Activated CD8-positive, alpha-beta T cell treated with anti-CD3 and anti-CD28 coated beads for 36 hours (primary cell): ENCODE data around the gene RAI1. TPM values are rescaled to one million over a fixed set of nuclear protein-coding genes. Genes with fewer than 3 reads are reported as not detected.

Experiments
- ATAC-seq: fragments of 200-7000 bp; cut with Tn5 transposase; one replicate; pipeline ENCODE4 v1.10.0; 2021; ENCODE audit warnings: mild to moderate bottlenecking, moderate library complexity
- CTCF ChIA-PET: fragments of 350-600 bp; sonication (Branson Sonifier 250); formaldehyde crosslinking; loops from one replicate; lab custom pipeline; 2021; ENCODE audit warnings: antibody characterized with exemption; lab: Charles Lee
- POLR2A ChIA-PET: fragments of 350-600 bp; sonication (Branson Sonifier 250); formaldehyde crosslinking; loops from one replicate; lab custom pipeline; 2021; ENCODE audit warnings: antibody characterized with exemption; lab: Charles Lee
- DNase-seq: peaks from one replicate; pipeline ENCODE4 v3.0.0-alpha.2; 2020
- H3K27ac Mint-ChIP-seq: one replicate; pipeline ENCODE4 v1.8.0; 2021; ENCODE audit warnings: mild to moderate bottlenecking, mixed read lengths
- H3K27me3 Mint-ChIP-seq: one replicate; pipeline ENCODE4 v1.8.0; 2021; ENCODE audit warnings: mixed read lengths
- H3K36me3 Mint-ChIP-seq: one replicate; pipeline ENCODE4 v1.8.0; 2021; ENCODE audit warnings: low read depth, mixed read lengths
- H3K4me1 Mint-ChIP-seq: one replicate; pipeline ENCODE4 v1.8.0; 2021; ENCODE audit warnings: low read depth, mixed read lengths
- H3K4me3 Mint-ChIP-seq: one replicate; pipeline ENCODE4 v1.8.0; 2021; ENCODE audit warnings: mild to moderate bottlenecking, moderate library complexity, mixed read lengths
- H3K9me3 Mint-ChIP-seq: one replicate; pipeline ENCODE4 v1.8.0; 2021; ENCODE audit warnings: mixed read lengths
- intact Hi-C: fragments of 100-400 bp; cut with micrococcal nuclease; formaldehyde crosslinking; loops from one replicate; pipeline ENCODE4 v1.10.0; 2022
- total RNA-seq, 2 experiments: library from RNA; stranded (reverse); gene quantifications; one replicate each; pipeline ENCODE4 v1.2.3, GENCODE V29; 2021
- TF ChIP-seq, protein P1 (sequence below): fragments of 200-600 bp; IDR thresholded peaks from one replicate; pipeline ENCODE4 v1.8.0; 2022; ENCODE audit warnings: antibody characterized with exemption, mild to moderate bottlenecking

Gene RAI1
- total RNA-seq, 2 experiments from 2014 or later, result 18.1 to 20.3 TPM

DNA sequence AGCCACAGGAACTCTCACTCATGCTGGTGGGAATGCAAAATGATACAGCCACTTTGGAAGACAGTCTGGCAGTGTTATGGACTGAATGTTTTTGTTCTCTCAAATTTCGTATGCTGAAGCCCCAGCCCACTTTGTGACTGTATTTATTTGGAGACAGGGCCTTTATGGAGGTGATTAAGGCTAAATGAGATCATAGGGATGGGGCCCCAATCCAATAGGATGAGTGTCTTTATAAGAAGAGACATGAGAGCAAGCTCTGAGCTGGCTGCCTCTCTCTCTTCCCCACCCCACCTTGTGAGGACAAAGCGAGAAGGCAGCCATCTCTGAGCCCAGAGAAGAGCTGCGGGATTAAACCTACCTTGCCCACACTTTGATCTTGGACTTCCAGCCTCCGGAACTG lies 21.9 kb upstream of the RAI1 start:
- TF ChIP-seq, protein P1, sequence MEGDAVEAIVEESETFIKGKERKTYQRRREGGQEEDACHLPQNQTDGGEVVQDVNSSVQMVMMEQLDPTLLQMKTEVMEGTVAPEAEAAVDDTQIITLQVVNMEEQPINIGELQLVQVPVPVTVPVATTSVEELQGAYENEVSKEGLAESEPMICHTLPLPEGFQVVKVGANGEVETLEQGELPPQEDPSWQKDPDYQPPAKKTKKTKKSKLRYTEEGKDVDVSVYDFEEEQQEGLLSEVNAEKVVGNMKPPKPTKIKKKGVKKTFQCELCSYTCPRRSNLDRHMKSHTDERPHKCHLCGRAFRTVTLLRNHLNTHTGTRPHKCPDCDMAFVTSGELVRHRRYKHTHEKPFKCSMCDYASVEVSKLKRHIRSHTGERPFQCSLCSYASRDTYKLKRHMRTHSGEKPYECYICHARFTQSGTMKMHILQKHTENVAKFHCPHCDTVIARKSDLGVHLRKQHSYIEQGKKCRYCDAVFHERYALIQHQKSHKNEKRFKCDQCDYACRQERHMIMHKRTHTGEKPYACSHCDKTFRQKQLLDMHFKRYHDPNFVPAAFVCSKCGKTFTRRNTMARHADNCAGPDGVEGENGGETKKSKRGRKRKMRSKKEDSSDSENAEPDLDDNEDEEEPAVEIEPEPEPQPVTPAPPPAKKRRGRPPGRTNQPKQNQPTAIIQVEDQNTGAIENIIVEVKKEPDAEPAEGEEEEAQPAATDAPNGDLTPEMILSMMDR, result no peak
- no peaks in the 10 kb centered on the region for H3K36me3 Mint-ChIP-seq
- CTCF ChIA-PET, result no interaction called here
- no peak for DNase-seq
- peaks cover 17% of the 10 kb centered on the region for H3K9me3 Mint-ChIP-seq
- ATAC-seq, result no peak
- intact Hi-C loops, result no loop called here
- H3K4me1 Mint-ChIP-seq, result peaks cover 15% of the 10 kb centered on the region
- H3K27ac Mint-ChIP-seq, result no peak overlapping the region
- no peak overlapping the region for H3K4me3 Mint-ChIP-seq
- POLR2A ChIA-PET, result no interaction called here
- no peaks in the 10 kb centered on the region for H3K27me3 Mint-ChIP-seq

DNA sequence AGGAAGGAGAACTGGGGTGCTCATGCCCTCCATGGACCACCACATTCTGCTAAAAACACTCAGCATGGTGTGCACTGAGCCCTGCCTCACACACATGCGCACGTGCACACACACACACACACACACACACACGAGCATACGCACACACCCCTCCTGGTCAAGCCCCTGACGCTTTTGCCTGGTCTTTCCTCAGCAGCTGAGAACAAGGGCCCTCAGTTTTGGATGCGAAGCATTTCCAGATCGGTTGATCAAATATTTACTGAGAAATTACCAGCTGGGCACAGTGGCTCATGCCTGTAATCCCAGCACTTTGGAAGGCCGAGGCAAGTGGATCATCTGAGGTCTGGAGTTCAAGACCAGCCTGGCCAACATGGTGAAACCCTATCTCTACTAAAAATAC lies 20.1 kb upstream of the RAI1 start:
- ChIA-PET CTCF (interaction anchor here (1.1 to 1.8 kb wide), 4 partner anchors 9 to 164 kb away, joined by 3 to 5 read pairs (median 4); no protein-coding TSS in a partner anchor), POLR2A (interaction anchor here (0.6 to 1.2 kb wide), 2 partner anchors 19 to 120 kb away, joined by 3 read pairs; no protein-coding TSS in a partner anchor)
- intact Hi-C loops, result no loop called here
- H3K9me3 Mint-ChIP-seq, result peaks cover 12% of the 10 kb centered on the region
- peaks cover 15% of the 10 kb centered on the region for H3K4me1 Mint-ChIP-seq
- H3K27me3 Mint-ChIP-seq, result no peaks in the 10 kb centered on the region
- DNase-seq (no peak), ATAC-seq (no peak)
- no peak overlapping the region for H3K27ac Mint-ChIP-seq
- H3K36me3 Mint-ChIP-seq, result no peaks in the 10 kb centered on the region
- TF ChIP-seq, protein P1, result no peak
- no peak overlapping the region for H3K4me3 Mint-ChIP-seq

DNA sequence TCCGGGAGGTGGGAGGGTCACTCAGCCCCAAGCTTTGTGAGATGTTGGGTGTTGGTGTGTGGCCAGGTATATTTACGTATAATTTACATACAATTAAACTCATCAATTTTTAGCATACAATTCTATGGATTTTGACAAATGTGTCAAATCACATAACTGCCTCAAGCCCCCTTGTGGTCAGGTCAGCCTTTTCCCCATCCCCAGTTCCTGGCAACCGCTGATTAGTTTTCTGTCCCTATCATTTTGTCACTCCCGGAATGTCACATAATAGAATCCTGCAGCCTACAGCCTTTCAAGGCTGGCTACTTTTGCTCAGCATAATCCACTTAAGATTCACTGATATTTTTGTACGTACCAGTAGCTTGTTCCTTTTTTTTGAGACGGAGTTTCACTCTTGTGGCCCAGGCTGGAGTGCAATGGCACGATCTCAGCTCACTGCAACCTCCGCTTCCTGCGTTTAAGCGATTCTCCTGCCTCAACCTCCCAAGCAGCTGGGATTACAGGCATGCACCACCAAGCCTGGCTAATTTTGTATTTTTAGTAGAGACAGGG lies 19.3 kb upstream of the RAI1 start:
- Mint-ChIP-seq H3K9me3 (peaks cover 12% of the 10 kb centered on the region), H3K27ac (no peak overlapping the region), H3K4me1 (peaks cover 15% of the 10 kb centered on the region), H3K36me3 (no peaks in the 10 kb centered on the region), H3K4me3 (no peak overlapping the region), H3K27me3 (no peaks in the 10 kb centered on the region)
- CTCF ChIA-PET, result interaction anchor here (1.1 to 1.8 kb wide), 4 partner anchors 10 to 165 kb away, joined by 3 to 5 read pairs (median 4); no protein-coding TSS in a partner anchor
- intact Hi-C loops, result no loop called here
- DNase-seq (no peak), ATAC-seq (no peak)
- TF ChIP-seq, protein P1, result no peak
- POLR2A ChIA-PET, result interaction anchor here (0.6 to 1.2 kb wide), 2 partner anchors 18 to 120 kb away, joined by 3 read pairs; no protein-coding TSS in a partner anchor

DNA sequence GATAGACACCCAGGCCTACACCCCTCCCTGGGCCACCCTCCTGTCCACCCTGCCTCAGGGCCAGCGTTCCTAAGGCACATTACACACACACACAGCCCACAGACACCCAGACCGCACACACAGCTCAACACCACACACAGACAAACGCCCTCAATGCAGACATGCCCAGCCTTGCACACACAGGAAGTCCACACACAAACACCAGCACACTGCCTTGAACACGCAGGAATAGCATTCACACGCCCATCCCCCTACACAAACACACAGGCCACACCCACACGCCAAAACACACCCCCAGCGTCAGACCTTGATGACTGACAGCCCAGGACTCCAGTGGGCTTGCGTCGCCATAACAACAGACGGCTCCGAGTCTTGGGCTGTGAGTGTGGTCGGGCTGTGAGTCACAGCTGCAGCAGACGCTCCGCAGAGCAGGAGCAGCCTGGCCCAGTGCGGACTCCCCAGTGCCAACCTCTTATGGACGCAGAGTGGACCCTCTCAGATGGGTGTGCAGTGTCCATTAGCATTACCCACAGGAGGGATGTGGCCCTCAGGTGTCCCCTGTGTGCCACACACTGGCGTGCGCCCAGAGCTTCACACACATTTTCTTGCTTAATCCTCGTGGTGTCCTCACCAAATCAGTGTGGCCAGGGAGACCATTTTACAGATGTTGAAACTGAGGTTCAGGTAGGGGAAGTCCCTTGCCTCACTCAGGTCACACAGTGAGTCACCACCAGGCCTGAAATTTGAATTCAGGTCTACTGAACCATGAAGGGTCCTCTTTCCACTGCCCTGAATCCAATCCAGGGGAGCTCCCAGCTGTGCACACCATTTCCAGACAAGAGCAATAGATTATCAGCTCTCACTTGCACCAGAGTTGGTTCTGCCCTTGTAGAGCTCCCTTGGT lies 17.8 kb upstream of the RAI1 start:
- peak overlapping the region; percentile 47 for H3K27ac Mint-ChIP-seq
- ChIA-PET CTCF (interaction anchor here (0.8 to 1.7 kb wide), 4 partner anchors 9 to 256 kb away, joined by 4 to 8 read pairs (median 4); no protein-coding TSS in a partner anchor), POLR2A (interaction anchor here (1.3 to 1.7 kb wide), 3 partner anchors 9 to 72 kb away, joined by 5 to 6 read pairs (median 5); partner anchors contain the start of gene PEMT)
- H3K4me3 Mint-ChIP-seq, result no peak overlapping the region
- DNase-seq, result peak; percentile 93
- peaks cover 12% of the 10 kb centered on the region for H3K9me3 Mint-ChIP-seq
- no peaks in the 10 kb centered on the region for H3K27me3 Mint-ChIP-seq
- peaks cover 15% of the 10 kb centered on the region for H3K4me1 Mint-ChIP-seq
- TF ChIP-seq, protein P1, result no peak
- peak; percentile 99 for ATAC-seq
- intact Hi-C loops, result no loop called here
- no peaks in the 10 kb centered on the region for H3K36me3 Mint-ChIP-seq
